NT2/D1 (cell line): ENCODE results near the gene CALML6.

Experiments used
- DNase-seq: peaks from one replicate; pipeline ENCODE4 v3.0.0-alpha.2; 2011; ENCODE audit warnings: low read depth, low spot score
- H3K27me3 ChIP-seq: 2 replicates; pipeline ENCODE4 v1.6.0; 2011; ENCODE audit warnings: mild to moderate bottlenecking; ENCODE audit not compliant: insufficient read length, insufficient read depth
- H3K36me3 ChIP-seq: 2 replicates; pipeline ENCODE4 v1.6.1; 2011; ENCODE audit warnings: mild to moderate bottlenecking, low read length, mixed read lengths; ENCODE audit not compliant: insufficient read depth, insufficient read length
- H3K4me1 ChIP-seq: 2 replicates; pipeline ENCODE4 v1.5.1; 2011; ENCODE audit not compliant: insufficient read depth, insufficient read length
- H3K4me3 ChIP-seq: 2 replicates; pipeline ENCODE4 v1.5.1; 2011; ENCODE audit warnings: low read depth; ENCODE audit not compliant: insufficient read length
- H3K9ac ChIP-seq: 2 replicates; pipeline ENCODE4 v1.6.0; 2011; ENCODE audit warnings: low read depth; ENCODE audit not compliant: insufficient read length
- H3K9me3 ChIP-seq: 2 replicates; pipeline ENCODE4 v1.5.1; 2011; ENCODE audit warnings: mild to moderate bottlenecking, low read length; ENCODE audit not compliant: insufficient read depth
- SUZ12 ChIP-seq: IDR thresholded peaks from 2 replicates; pipeline ENCODE4 v1.6.1; 2011; ENCODE audit not compliant: insufficient read length, insufficient read depth; ENCODE audit errors: extremely low read depth
- YY1 ChIP-seq: IDR thresholded peaks from 2 replicates; pipeline ENCODE4 v1.6.1; 2011; ENCODE audit not compliant: insufficient read length, insufficient read depth
- ZNF274 ChIP-seq: IDR thresholded peaks from 2 replicates; pipeline ENCODE4 v1.6.1; 2011; ENCODE audit warnings: mild to moderate bottlenecking, low read depth, low read length

The CALML6 gene

DNA sequence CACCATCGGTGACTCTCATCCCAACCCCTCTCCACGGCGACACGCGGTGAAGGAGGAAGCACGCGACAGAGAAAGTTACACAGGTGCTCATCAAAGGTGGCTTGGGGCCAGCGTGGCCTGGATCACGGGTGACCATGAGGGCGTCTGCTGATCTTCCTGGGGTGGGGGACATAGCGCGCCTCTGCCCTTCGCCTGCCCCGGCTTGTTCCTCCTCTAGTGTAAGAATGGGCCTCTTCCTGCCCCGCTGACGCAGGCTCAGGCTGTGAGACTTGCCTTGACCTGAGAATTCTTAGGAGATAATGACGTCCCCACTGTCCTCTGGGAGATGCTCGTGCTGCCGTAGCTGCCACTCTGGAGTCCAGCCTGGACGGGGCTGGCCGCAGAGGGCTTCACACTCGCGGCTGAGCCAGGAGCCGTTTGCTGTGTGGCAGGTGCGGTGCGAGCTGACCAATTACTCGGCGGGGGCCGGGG is 43.0 kb downstream of the CALML6 start:
- H3K9ac ChIP-seq = no peak overlapping the region
- no peaks in the 10 kb centered on the region for H3K27me3 ChIP-seq
- TF ChIP-seq ZNF274 (no peak), YY1 (no peak), SUZ12 (no peak)
- peaks cover 11% of the 10 kb centered on the region for H3K4me1 ChIP-seq
- H3K9me3 ChIP-seq = no peaks in the 10 kb centered on the region
- no peak overlapping the region for H3K4me3 ChIP-seq
- H3K36me3 ChIP-seq = no peaks in the 10 kb centered on the region
- no peak for DNase-seq

DNA sequence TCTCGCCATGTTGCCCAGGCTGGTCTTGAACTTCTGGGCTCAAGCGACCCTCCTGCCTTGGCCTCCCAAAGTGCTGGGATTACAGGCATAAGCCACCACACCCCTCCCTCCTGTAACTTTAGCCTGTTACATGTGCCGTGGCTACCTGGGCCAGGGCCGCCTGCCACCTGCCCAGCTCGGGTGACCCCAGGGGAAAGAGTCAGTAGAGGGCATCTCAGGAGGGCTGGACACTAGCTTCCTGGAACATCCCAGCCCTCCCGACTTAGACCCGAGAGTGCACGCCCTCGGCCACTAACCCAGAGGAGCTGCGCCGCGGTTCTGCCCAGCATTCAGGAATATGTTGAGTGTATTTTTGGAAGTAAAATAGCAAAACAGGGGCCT is 44.4 kb downstream of the CALML6 start:
- Histone ChIP-seq H3K4me1 (peaks cover 11% of the 10 kb centered on the region), H3K36me3 (no peaks in the 10 kb centered on the region), H3K27me3 (no peaks in the 10 kb centered on the region), H3K4me3 (peak overlapping the region; percentile 34), H3K9me3 (no peaks in the 10 kb centered on the region), H3K9ac (no peak overlapping the region)
- no peak for DNase-seq
- no peak for TF ChIP-seq ZNF274
- no peak for TF ChIP-seq SUZ12

DNA sequence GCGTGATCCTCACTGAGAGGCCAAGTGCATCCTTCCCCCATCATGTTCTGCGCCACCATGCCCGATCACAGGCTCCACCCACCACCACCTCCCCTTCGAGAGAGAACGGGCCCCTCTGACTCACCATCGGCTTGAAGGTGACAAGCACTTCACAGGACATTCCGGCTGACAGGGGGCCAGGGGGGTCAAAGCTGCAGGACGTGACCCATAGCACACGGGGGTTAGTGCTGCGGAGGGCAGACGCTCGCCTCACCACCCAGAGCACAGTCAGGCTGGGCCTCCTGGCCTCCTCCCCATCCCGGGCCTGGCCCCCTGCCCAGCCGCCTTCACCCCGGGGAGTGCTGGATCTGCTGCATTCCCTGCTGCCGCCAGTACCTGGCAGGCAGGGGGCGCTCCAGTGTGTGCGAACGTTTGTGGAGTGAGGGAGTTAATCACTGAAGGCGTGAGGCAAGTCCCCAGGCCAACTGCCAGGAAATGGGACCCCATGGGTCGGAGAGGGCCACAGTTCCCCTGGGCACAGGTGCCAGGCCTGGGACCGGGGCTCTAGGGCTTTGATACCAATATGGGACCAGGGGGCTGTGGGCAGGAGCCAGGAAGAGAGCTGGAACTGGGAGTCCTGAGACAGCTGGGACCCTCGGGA is 44.9 kb downstream of the CALML6 start:
- Histone ChIP-seq H3K36me3 (no peaks in the 10 kb centered on the region), H3K9me3 (no peaks in the 10 kb centered on the region), H3K4me1 (peaks cover 11% of the 10 kb centered on the region), H3K4me3 (peak overlapping the region; percentile 34), H3K9ac (peak overlapping the region; percentile 74), H3K27me3 (no peaks in the 10 kb centered on the region)
- DNase-seq = peak; percentile 63
- TF ChIP-seq SUZ12 = no peak
- TF ChIP-seq ZNF274 = no peak
- no peak for TF ChIP-seq YY1

DNA sequence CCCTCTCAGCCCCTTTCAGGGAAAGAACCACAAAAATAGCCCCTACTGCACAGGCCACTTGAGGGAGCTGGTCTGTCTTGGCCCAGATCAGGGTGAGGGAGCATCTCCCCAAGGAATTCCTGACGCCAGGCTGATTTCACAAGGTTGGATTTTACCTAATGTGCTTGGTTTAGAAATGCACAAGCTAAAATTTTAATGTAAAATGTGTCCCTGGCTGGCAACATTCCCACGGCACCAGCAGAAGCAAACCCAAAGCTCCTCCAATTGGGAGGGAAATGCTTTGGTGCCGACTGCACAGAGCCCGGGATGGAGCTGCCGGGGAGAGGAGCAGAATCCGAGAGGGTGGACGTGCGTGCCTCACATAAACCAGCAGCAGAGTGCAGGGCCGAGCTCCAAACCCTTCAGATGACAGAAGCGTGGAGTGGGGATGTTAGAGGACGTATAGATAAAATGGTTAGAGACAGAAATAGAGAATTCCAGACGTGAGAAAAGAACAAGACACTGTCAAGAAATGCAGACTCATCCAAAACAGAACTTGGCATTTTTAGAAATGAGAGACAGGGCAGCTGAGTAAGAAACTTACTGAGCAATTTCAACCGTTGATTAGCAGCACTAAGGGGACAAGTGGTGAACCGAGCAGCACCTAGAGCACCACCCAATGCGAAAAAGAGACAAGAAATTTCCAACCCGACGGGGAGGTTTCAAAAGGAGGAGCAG is 45.6 kb downstream of the CALML6 start:
- no peak overlapping the region for H3K4me3 ChIP-seq
- peaks cover 10% of the 10 kb centered on the region for H3K4me1 ChIP-seq
- DNase-seq = no peak
- TF ChIP-seq SUZ12 = no peak
- TF ChIP-seq YY1 = no peak
- TF ChIP-seq ZNF274 = no peak
- no peaks in the 10 kb centered on the region for H3K9me3 ChIP-seq
- no peaks in the 10 kb centered on the region for H3K36me3 ChIP-seq
- peak overlapping the region; percentile 23 for H3K9ac ChIP-seq
- no peaks in the 10 kb centered on the region for H3K27me3 ChIP-seq

DNA sequence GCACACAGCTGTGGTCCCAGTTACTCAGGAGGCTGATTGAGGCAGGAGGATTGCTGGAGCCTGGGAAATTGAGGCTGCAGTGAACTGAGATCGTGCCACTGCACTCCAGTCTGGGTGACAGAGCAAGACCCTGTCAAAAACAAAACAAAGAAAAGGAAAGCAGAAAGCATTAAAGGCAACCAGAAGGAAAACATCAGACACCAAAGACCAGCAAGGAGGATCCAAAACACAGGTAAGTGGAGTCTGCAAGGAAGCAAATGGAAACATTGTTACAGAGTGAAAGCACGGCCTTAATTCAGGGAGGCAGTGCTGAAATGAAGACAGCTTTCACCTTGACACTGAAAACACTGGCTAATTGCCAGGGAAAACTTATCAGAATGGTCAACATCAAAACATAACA is 47.7 kb downstream of the CALML6 start:
- Histone ChIP-seq H3K36me3 (no peaks in the 10 kb centered on the region), H3K4me3 (no peak overlapping the region), H3K4me1 (peaks cover 3% of the 10 kb centered on the region), H3K9me3 (no peaks in the 10 kb centered on the region), H3K9ac (no peak overlapping the region), H3K27me3 (no peaks in the 10 kb centered on the region)
- no peak for TF ChIP-seq ZNF274
- no peak for DNase-seq

DNA sequence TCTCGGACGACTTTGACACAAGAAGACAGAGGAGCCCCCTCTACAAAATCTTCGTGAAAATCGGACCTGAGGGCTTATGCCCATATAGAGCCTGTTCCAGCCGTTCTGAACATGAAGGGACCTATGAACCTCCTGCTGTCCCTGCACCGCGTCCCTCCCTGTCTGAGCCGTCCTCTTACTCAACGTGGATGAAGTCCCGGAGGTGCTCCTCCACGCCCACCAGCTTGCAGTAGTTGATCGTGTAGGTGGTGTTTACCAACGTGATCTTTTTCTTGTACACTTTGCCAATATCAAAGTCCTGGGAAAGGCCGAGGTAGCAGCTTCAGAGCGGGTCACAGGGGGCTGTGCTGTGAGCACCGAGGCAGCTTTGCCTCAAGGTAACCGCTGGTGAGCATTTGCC is 48.5 kb downstream of the CALML6 start:
- no peak overlapping the region for H3K4me3 ChIP-seq
- H3K9me3 ChIP-seq = no peaks in the 10 kb centered on the region
- H3K36me3 ChIP-seq = no peaks in the 10 kb centered on the region
- H3K27me3 ChIP-seq = no peaks in the 10 kb centered on the region
- peaks cover 3% of the 10 kb centered on the region for H3K4me1 ChIP-seq
- TF ChIP-seq SUZ12 = no peak
- no peak for TF ChIP-seq ZNF274
- TF ChIP-seq YY1 = no peak
- DNase-seq = no peak
- H3K9ac ChIP-seq = no peak overlapping the region

DNA sequence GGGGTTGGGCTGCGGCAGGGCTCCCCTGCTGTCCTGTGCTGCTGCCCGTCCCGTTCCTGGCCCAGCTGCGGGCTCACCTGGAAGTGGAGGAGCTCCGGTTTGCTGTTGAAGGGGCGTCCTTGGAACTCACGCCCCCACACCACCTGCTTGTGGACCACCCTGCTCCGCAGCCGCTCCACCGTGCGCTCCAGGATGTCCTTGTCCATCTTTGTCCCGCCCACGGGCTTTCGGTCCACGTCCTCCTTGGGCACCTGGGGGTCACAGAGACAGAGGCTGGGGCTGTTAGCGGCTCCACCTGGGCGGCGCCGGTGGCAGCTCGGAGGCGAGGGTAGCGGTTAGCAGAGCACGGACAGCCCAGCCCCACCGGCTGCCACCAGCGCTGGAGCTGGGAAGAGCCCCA is 49.8 kb downstream of the CALML6 start:
- no peak for TF ChIP-seq SUZ12
- Histone ChIP-seq H3K36me3 (no peaks in the 10 kb centered on the region), H3K4me3 (no peak overlapping the region), H3K27me3 (no peaks in the 10 kb centered on the region), H3K9ac (no peak overlapping the region), H3K9me3 (no peaks in the 10 kb centered on the region), H3K4me1 (peaks cover 3% of the 10 kb centered on the region)
- DNase-seq = no peak

DNA sequence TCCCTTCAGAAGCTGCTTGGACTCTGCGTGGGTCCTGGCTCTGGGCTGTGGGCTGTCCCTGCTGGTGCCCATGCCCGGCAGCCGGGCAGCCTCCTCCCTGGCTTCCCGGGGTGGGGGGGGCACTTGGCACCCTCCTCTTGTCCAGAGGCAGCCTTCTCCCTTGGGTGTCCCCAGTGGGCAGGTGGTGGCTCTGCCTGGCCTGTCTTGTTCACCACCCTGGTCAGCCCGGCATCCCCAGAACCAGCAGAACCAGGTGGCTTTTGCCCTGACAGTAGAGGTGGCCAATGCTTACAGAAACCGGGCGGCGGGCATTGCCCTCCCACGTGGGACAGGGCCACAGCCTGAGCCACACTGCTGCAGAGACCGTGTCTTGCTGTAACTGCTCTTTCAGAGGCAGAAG is 50.5 kb downstream of the CALML6 start:
- no peaks in the 10 kb centered on the region for H3K27me3 ChIP-seq
- no peak overlapping the region for H3K9ac ChIP-seq
- H3K36me3 ChIP-seq = no peaks in the 10 kb centered on the region
- H3K4me1 ChIP-seq = peaks cover 3% of the 10 kb centered on the region
- no peak overlapping the region for H3K4me3 ChIP-seq
- no peak for TF ChIP-seq SUZ12
- TF ChIP-seq YY1 = no peak
- TF ChIP-seq ZNF274 = no peak
- DNase-seq = no peak
- H3K9me3 ChIP-seq = no peaks in the 10 kb centered on the region
